ENCODE results near the gene ELL. TPM values are rescaled to one million over a fixed set of nuclear protein-coding genes. Genes with fewer than 3 reads are reported as not detected.

ELL gene
- total RNA-seq, 1 experiment from 2014 or later, result 21.0 TPM

- BruUV-seq (replicated peaks), result no TSS peak
- ChIA-PET CTCF (interaction anchor here (0.7 to 1.2 kb wide), 5 partner anchors 8 to 559 kb away, joined by 3 to 11 read pairs (median 4); no protein-coding TSS in a partner anchor), POLR2A (ENCODE audit: unreplicated experiment) (interaction anchor here (1.1 kb wide), 1 partner anchor 23 kb away, joined by 6 read pairs; no protein-coding TSS in a partner anchor)
- DNase-seq (no peak), ATAC-seq (no peak)
- Histone ChIP-seq H3K27me3 (ENCODE audit: low read length) (no peaks in the 10 kb centered on the region), H3K27ac (ENCODE audit: low read length) (no peak overlapping the region), H3K9me3 (ENCODE audit: low read length) (no peaks in the 10 kb centered on the region), H2AFZ (ENCODE audit: low read length) (no peak overlapping the region), H4K20me1 (ENCODE audit: low read length) (peaks cover 84% of the 10 kb centered on the region), H3K4me1 (ENCODE audit: insufficient read depth, low read length) (peaks cover 19% of the 10 kb centered on the region), H3K9me2 (replicated peaks; ENCODE audit: low read length) (no peaks in the 10 kb centered on the region), H3K79me2 (ENCODE audit: low read length) (peaks cover 99% of the 10 kb centered on the region), H3K4me2 (ENCODE audit: low read length) (peak overlapping the region; percentile 75), H3K9ac (ENCODE audit: low read length) (no peak overlapping the region), H3K36me3 (ENCODE audit: low read depth, low read length) (no peaks in the 10 kb centered on the region), H3F3A (ENCODE audit: low read length, unreplicated experiment) (no peaks in the 10 kb centered on the region), H3K4me3 (ENCODE audit: low read length) (no peak overlapping the region)
- TF ChIP-seq EZH2 (IDR thresholded peaks at IDR 0.05; ENCODE audit: low read length, unreplicated experiment), result no peak
- TF ChIP-seq CTCF (conservative IDR thresholded peaks at IDR 0.05; ENCODE audit: low read depth, low read length), result no peak
- no peak for TF ChIP-seq EZH2phosphoT487 (IDR thresholded peaks at IDR 0.05; ENCODE audit: borderline replicate concordance, low read length)
- intact Hi-C loops (cut with micrococcal nuclease), result no loop called here
These were observed 25.0 kb downstream of the ELL start for GRCh38 chr19:18496980-18497256.

- Histone ChIP-seq H3K27ac (ENCODE audit: low read length) (peak overlapping the region; percentile 52), H3F3A (ENCODE audit: low read length, unreplicated experiment) (no peaks in the 10 kb centered on the region), H3K9ac (ENCODE audit: low read length) (no peak overlapping the region), H3K4me1 (ENCODE audit: insufficient read depth, low read length) (peaks cover 19% of the 10 kb centered on the region), H3K4me2 (ENCODE audit: low read length) (peak overlapping the region; percentile 75), H3K79me2 (ENCODE audit: low read length) (peaks cover 99% of the 10 kb centered on the region), H2AFZ (ENCODE audit: low read length) (no peak overlapping the region), H3K36me3 (ENCODE audit: low read depth, low read length) (no peaks in the 10 kb centered on the region), H3K4me3 (ENCODE audit: low read length) (0 out of 2 replicates have a peak overlapping the region, but pooled peaks have one; percentile 8), H3K9me3 (ENCODE audit: low read length) (no peaks in the 10 kb centered on the region), H4K20me1 (ENCODE audit: low read length) (peaks cover 82% of the 10 kb centered on the region), H3K9me2 (replicated peaks; ENCODE audit: low read length) (no peaks in the 10 kb centered on the region), H3K27me3 (ENCODE audit: low read length) (no peaks in the 10 kb centered on the region)
- DNase-seq, result peak; percentile 82
- TF ChIP-seq EZH2 (IDR thresholded peaks at IDR 0.05; ENCODE audit: low read length, unreplicated experiment) (no peak), CTCF (conservative IDR thresholded peaks at IDR 0.05; ENCODE audit: low read depth, low read length) (peak; percentile 39; the same call in 1 of the 2 replicates)
- CTCF ChIA-PET, result interaction anchor here (0.7 to 1.2 kb wide), 5 partner anchors 9 to 558 kb away, joined by 3 to 11 read pairs (median 4); no protein-coding TSS in a partner anchor
- POLR2A ChIA-PET (ENCODE audit: unreplicated experiment), result interaction anchor here (0.6 to 1.1 kb wide), 2 partner anchors 24 to 142 kb away, joined by 3 to 6 read pairs; no protein-coding TSS in a partner anchor
- ATAC-seq, result peak; percentile 95
- intact Hi-C loops (cut with micrococcal nuclease), result no loop called here
- BruUV-seq (replicated peaks), result no TSS peak
These were observed 25.5 kb downstream of the ELL start for GRCh38 chr19:18496167-18496979.

Data from PC-3 (cell line).